ENCODE results near the gene ATP2B3. TPM values are rescaled to one million over a fixed set of nuclear protein-coding genes. Genes with fewer than 3 reads are reported as not detected.

ATP2B3 gene
- total and polyA plus RNA-seq, 2 donors (not counting 3 experiments of a cell fraction or from before 2014, with no cell fraction given) = 0.01 to 0.07 TPM

DNA sequence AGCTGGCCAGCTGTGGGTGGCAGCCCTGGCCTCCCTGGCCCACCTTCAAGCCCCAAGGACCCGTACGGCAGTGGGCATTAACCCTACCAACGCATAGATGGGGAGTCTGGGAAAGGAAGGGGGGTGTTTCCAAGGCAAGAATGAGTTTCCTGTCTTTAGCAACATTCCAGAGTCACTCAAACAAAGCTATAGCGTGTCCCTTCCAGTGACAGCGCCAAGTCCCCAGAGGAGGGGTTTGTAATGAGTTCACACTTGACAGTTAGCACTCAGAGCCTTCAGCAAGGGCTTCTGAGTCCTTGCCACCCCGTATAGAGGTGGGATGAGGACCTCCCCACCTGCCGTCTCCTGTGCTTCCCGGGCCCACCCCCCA, 20.9 kb upstream of the ATP2B3 start:
- TF ChIP-seq POLR2AphosphoS5 (IDR thresholded peaks at IDR 0.05; ENCODE audit: insufficient read depth, low read depth, low read length) (no peak), JUN (IDR thresholded peaks at IDR 0.05; ENCODE audit: borderline replicate concordance, insufficient read depth, insufficient read length, low read depth) (no peak), FOS (IDR thresholded peaks at IDR 0.05; ENCODE audit: borderline replicate concordance, insufficient read depth, low read length) (no peak), MYC (IDR thresholded peaks at IDR 0.05; ENCODE audit: low read depth, low read length) (no peak), EZH2 (IDR thresholded peaks at IDR 0.05; ENCODE audit: borderline replicate concordance, low read depth, low read length, severe bottlenecking) (no peak), GATA2 (IDR thresholded peaks at IDR 0.05; ENCODE audit: insufficient read depth, insufficient read length, low read depth, low read length) (no peak), POLR2A (IDR thresholded peaks at IDR 0.05; ENCODE audit: low read depth, low read length) (no peak)
- TF ChIP-seq, protein P1, sequence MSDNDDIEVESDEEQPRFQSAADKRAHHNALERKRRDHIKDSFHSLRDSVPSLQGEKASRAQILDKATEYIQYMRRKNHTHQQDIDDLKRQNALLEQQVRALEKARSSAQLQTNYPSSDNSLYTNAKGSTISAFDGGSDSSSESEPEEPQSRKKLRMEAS (IDR thresholded peaks at IDR 0.05; ENCODE audit: insufficient read depth, insufficient read length) = no peak
- TF ChIP-seq, protein P2, sequence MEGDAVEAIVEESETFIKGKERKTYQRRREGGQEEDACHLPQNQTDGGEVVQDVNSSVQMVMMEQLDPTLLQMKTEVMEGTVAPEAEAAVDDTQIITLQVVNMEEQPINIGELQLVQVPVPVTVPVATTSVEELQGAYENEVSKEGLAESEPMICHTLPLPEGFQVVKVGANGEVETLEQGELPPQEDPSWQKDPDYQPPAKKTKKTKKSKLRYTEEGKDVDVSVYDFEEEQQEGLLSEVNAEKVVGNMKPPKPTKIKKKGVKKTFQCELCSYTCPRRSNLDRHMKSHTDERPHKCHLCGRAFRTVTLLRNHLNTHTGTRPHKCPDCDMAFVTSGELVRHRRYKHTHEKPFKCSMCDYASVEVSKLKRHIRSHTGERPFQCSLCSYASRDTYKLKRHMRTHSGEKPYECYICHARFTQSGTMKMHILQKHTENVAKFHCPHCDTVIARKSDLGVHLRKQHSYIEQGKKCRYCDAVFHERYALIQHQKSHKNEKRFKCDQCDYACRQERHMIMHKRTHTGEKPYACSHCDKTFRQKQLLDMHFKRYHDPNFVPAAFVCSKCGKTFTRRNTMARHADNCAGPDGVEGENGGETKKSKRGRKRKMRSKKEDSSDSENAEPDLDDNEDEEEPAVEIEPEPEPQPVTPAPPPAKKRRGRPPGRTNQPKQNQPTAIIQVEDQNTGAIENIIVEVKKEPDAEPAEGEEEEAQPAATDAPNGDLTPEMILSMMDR (IDR thresholded peaks at IDR 0.05; ENCODE audit: extremely low read depth in 1 of 2, insufficient read depth in 1 of 2, low read depth in 1 of 2, low read length in 2 of 2) = no peak

More for the DNA sequence above, 20.9 kb upstream of the ATP2B3 start:
- DNase-seq (ENCODE audit: low read depth, low spot score) (no peak), FAIRE-seq (peak; percentile 74)
- peaks cover 0 to 8% of the 10 kb centered on the region in 2 experiments for H3K36me3 ChIP-seq (ENCODE audit: control insufficient read depth in 2 of 2, extremely low read depth in 1 of 2, insufficient read depth in 2 of 2, low read length in 2 of 2)
- peak overlapping the region in 2 of 3 experiments; percentile 65 to 78 for H3K4me3 ChIP-seq (replicated peaks in 1 of 3; ENCODE audit: insufficient read depth in 1 of 3, low read depth in 1 of 3, low read length in 3 of 3)
- peaks cover 15% of the 10 kb centered on the region for H3K79me2 ChIP-seq (ENCODE audit: control insufficient read depth, insufficient read depth, low read length)
- peak overlapping the region; percentile 69 for H3K4me2 ChIP-seq (ENCODE audit: insufficient read depth, low read length)
- dilution Hi-C loops (cut with MboI; ENCODE audit: extremely low pct_ligation_motif_present, low sequenced_read_pairs) = no loop called here
- no peak overlapping the region for H2AFZ ChIP-seq (ENCODE audit: low read depth, low read length)
- intact Hi-C loops (cut with micrococcal nuclease) = no loop called here
- ChIA-PET CTCF (interaction anchor here (1.0 to 9.4 kb wide), 6 partner anchors 8 to 464 kb away, joined by 3 to 189 read pairs (median 4); partner anchors contain the start of gene HAUS7), POLR2A (interaction anchor here (3.0 kb wide), 1 partner anchor 25 kb away, joined by 9 read pairs; the partner anchor contains the start of gene HAUS7)
- peaks cover 27% of the 10 kb centered on the region for H3K4me1 ChIP-seq (ENCODE audit: control insufficient read depth, extremely low read depth, insufficient read depth, low read length)
- H3K9me3 ChIP-seq (replicated peaks; ENCODE audit: control insufficient read depth, insufficient read depth, low read length) = no peaks in the 10 kb centered on the region
- H3K9ac ChIP-seq (replicated peaks; ENCODE audit: extremely low read depth, insufficient read depth, low read length) = peak overlapping the region; percentile 30
- no peaks in the 10 kb centered on the region for H3K9me1 ChIP-seq (replicated peaks; ENCODE audit: control insufficient read depth, extremely low read depth, insufficient read depth, low read length)
- H4K20me1 ChIP-seq (replicated peaks; ENCODE audit: control insufficient read depth, extremely low read depth, insufficient read depth, low read length) = no peaks in the 10 kb centered on the region
- H3K27ac ChIP-seq (ENCODE audit: insufficient read depth, low read depth, low read length) = peak overlapping the region; percentile 25
- H3K27me3 ChIP-seq (ENCODE audit: control insufficient read depth in 2 of 2, insufficient read depth in 2 of 2, low read length in 2 of 2) = no peaks in the 10 kb centered on the region
- no TSS peak for BruUV-seq (replicated peaks)
